ENCODE results near the gene EVI5L. TPM values are rescaled to one million over a fixed set of nuclear protein-coding genes. Genes with fewer than 3 reads are reported as not detected.

The EVI5L gene
- total and polyA plus RNA-seq, 2 of the 4 experiments (the other 2 are of a cell fraction) = 12.7 to 14.6 TPM

DNA sequence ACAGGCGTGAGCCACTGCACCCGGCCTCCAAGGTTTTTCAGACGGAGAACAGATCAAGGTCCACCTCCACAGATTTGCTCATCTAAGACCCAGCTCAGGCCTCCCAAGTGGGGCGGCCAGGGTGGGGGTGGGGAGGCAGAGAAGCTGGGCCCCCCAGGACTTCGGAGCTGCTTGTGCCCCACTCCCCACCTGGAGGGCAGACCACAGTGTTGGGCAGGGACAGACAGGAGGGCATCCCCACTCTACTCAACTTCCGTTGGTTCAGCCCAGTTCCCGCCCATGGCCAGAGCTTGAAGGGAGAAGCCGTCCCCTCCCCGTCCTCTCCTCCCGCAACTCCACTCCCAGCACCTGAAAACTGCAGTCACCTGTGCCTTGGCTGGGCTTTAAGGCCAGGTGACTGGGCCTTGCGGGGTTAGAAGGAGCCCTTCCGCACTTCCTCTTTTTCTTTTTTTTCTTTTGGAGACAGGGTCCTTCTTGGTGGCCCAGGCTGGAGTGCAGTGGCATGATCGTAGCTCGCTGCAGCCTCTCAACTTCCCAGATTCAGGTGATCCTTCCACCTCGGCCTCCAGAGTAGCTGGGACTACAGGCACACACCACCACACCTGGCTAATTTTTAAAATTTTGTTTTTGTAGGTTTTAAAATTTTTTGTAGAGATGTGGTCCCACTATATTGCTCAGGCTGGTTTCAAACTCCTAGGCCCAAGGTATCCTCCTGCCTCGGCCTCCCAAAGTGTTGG lies 57.6 kb downstream of the EVI5L start:
- no peak overlapping the region for H2BK120ac ChIP-seq (ENCODE audit: low read depth, low read length)
- no peak overlapping the region for H3K18ac ChIP-seq (ENCODE audit: low read depth, low read length)
- H3K27ac ChIP-seq (ENCODE audit: insufficient read depth, low read length) = no peak overlapping the region
- peaks cover 3% of the 10 kb centered on the region; the same call in 1 of the 2 replicates for H3K4me1 ChIP-seq (ENCODE audit: control insufficient read depth, insufficient read depth, low read length)
- peak overlapping the region; percentile 79; the same call in 1 of the 2 replicates for H3K4me3 ChIP-seq (ENCODE audit: insufficient read depth, low read depth, low read length)
- H3K9me1 ChIP-seq (ENCODE audit: insufficient read depth, low read length) = 0 out of 2 replicates have a peak, but pooled peaks cover 2% of the 10 kb centered on the region
- H2AFZ ChIP-seq (replicated peaks; ENCODE audit: low read length, poor library complexity) = peak overlapping the region; percentile 91
- no peak overlapping the region for H2BK20ac ChIP-seq (ENCODE audit: low read depth, low read length)
- H3K9me3 ChIP-seq (ENCODE audit: control insufficient read depth, insufficient read depth, low read length) = no peaks in the 10 kb centered on the region
- POLR2A ChIA-PET (ENCODE audit: unreplicated experiment) = no interaction called here
- H2AK5ac ChIP-seq (ENCODE audit: low read depth, low read length) = no peak overlapping the region
- H4K8ac ChIP-seq (ENCODE audit: low read depth in 2 of 2, low read length in 2 of 2) = peak overlapping the region; percentile 71 to 81; a peak in 1 of 4 replicates
- no TSS peak for BruUV-seq (replicated peaks)
- H2AK9ac ChIP-seq (replicated peaks; ENCODE audit: low read depth, low read length, poor library complexity) = no peak overlapping the region
- DNase-seq (no peak), ATAC-seq (ENCODE audit: low read depth) (no peak)
- no peaks in the 10 kb centered on the region for H4K20me1 ChIP-seq (ENCODE audit: insufficient read depth, low read length)
- in situ Hi-C loops (cut with MboI; ENCODE audit: low sequenced_read_pairs) (no loop called here), dilution Hi-C loops (cut with HindIII; ENCODE audit: low sequenced_read_pairs, unreplicated experiment) (no loop called here), intact Hi-C loops (cut with micrococcal nuclease) (no loop called here)
- H3K14ac ChIP-seq (replicated peaks; ENCODE audit: low read depth, low read length) = no peak overlapping the region
- H3K4ac ChIP-seq (ENCODE audit: low read depth, low read length) = no peak overlapping the region
- peaks cover 6 to 23% of the 10 kb centered on the region in 2 experiments for H3K79me1 ChIP-seq (ENCODE audit: low read depth in 1 of 2, low read length in 2 of 2)
- no peak overlapping the region for H2BK15ac ChIP-seq (ENCODE audit: low read depth, low read length)
- H3K9ac ChIP-seq (ENCODE audit: low read depth, low read length) = no peak overlapping the region
- no peak overlapping the region for H3K56ac ChIP-seq (ENCODE audit: extremely low read depth, insufficient read depth, low read length)
- no peak overlapping the region for H3K4me2 ChIP-seq (ENCODE audit: low read depth, low read length)
- no peak overlapping the region for H3K23ac ChIP-seq (ENCODE audit: low read depth, low read length)
- WGBS, 2 experiments (ENCODE audit: extremely low coverage in 2 of 2, insufficient read length in 1 of 2) = 76% methylated on average over 6 of the region's 16 CpGs; no CpG with 5 or more reads in 1 of the 2 experiments
- CTCF ChIA-PET = interaction anchor here (0.6 to 0.9 kb wide), 2 partner anchors 16 to 112 kb away, joined by 3 read pairs; partner anchors contain the start of gene MAP2K7
- H3K27me3 ChIP-seq (ENCODE audit: control insufficient read depth, insufficient read depth, low read length) = no peaks in the 10 kb centered on the region
- no peak overlapping the region for H2BK5ac ChIP-seq (ENCODE audit: low read depth, low read length, poor library complexity, severe bottlenecking)
- H4K5ac ChIP-seq (ENCODE audit: low read depth, low read length) = no peak overlapping the region
- no peaks in the 10 kb centered on the region for H3K36me3 ChIP-seq (ENCODE audit: control insufficient read depth, insufficient read depth, low read length)
- no peak overlapping the region for H4K91ac ChIP-seq (ENCODE audit: insufficient read depth, low read depth, low read length)
- no peak for TF ChIP-seq RCOR1 (IDR thresholded peaks at IDR 0.05; ENCODE audit: insufficient replicate concordance, low read length)
- no peak for TF ChIP-seq CHD1 (IDR thresholded peaks at IDR 0.05; ENCODE audit: low read depth, low read length)
- TF ChIP-seq, protein P1, sequence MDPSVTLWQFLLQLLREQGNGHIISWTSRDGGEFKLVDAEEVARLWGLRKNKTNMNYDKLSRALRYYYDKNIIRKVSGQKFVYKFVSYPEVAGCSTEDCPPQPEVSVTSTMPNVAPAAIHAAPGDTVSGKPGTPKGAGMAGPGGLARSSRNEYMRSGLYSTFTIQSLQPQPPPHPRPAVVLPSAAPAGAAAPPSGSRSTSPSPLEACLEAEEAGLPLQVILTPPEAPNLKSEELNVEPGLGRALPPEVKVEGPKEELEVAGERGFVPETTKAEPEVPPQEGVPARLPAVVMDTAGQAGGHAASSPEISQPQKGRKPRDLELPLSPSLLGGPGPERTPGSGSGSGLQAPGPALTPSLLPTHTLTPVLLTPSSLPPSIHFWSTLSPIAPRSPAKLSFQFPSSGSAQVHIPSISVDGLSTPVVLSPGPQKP (IDR thresholded peaks at IDR 0.05; ENCODE audit: borderline replicate concordance, low read depth, low read length) = no peak
- no peak for TF ChIP-seq NFE2L2 (IDR thresholded peaks at IDR 0.05; ENCODE audit: low read depth, low read length)
- TF ChIP-seq, protein P2, sequence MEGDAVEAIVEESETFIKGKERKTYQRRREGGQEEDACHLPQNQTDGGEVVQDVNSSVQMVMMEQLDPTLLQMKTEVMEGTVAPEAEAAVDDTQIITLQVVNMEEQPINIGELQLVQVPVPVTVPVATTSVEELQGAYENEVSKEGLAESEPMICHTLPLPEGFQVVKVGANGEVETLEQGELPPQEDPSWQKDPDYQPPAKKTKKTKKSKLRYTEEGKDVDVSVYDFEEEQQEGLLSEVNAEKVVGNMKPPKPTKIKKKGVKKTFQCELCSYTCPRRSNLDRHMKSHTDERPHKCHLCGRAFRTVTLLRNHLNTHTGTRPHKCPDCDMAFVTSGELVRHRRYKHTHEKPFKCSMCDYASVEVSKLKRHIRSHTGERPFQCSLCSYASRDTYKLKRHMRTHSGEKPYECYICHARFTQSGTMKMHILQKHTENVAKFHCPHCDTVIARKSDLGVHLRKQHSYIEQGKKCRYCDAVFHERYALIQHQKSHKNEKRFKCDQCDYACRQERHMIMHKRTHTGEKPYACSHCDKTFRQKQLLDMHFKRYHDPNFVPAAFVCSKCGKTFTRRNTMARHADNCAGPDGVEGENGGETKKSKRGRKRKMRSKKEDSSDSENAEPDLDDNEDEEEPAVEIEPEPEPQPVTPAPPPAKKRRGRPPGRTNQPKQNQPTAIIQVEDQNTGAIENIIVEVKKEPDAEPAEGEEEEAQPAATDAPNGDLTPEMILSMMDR (conservative IDR thresholded peaks at IDR 0.05; ENCODE audit: low read depth, low read length) = no peak
- TF ChIP-seq RAD21 (IDR thresholded peaks at IDR 0.05; ENCODE audit: low read length) = no peak
- TF ChIP-seq MXI1 (IDR thresholded peaks at IDR 0.05; ENCODE audit: borderline replicate concordance, low read depth, low read length) = no peak
- TF ChIP-seq FOS (IDR thresholded peaks at IDR 0.05; ENCODE audit: low read depth, low read length) = no peak
- TF ChIP-seq USF2 (IDR thresholded peaks at IDR 0.05; ENCODE audit: low read depth, low read length) = no peak
- no peak for TF ChIP-seq BHLHE40 (IDR thresholded peaks at IDR 0.05; ENCODE audit: low read depth, low read length)
- TF ChIP-seq SMC3 (IDR thresholded peaks at IDR 0.05; ENCODE audit: low read depth, low read length) = no peak
- TF ChIP-seq RFX5 (IDR thresholded peaks at IDR 0.05; ENCODE audit: low read depth, low read length) = no peak
- TF ChIP-seq MAZ (IDR thresholded peaks at IDR 0.05; ENCODE audit: borderline replicate concordance, low read depth, low read length) = no peak
- TF ChIP-seq POLR2A (IDR thresholded peaks at IDR 0.05; ENCODE audit: low read depth, low read length) = no peak
- TF ChIP-seq CEBPB (IDR thresholded peaks at IDR 0.05; ENCODE audit: low read depth, low read length) = no peak
